Esophagus squamous epithelium (tissue), 5 donors: Measurements from ENCODE around the gene BNC2. TPM values are rescaled to one million over a fixed set of nuclear protein-coding genes. Genes with fewer than 3 reads are reported as not detected.

ENCODE experiments used
- DNase-seq: peaks from one replicate; lab custom pipeline; 2025; lab: John Stamatoyannopoulos, UW
- H3K27ac ChIP-seq, 4 donors: fragments of 200-600 bp; sonication (generic); one replicate each; pipeline ENCODE4 v1.5.1; 2016 to 2019; ENCODE audit warnings: mild to moderate bottlenecking in 1 of 4
- H3K27me3 ChIP-seq, 4 donors: fragments of 200-600 bp; sonication (generic); 1 replicate in 3 of 4; 2 replicates in 1 of 4; pipeline versions ENCODE4 v1.5.1 to v1.6.0; 2017 to 2021; ENCODE audit warnings: antibody characterized with exemption in 1 of 4
- H3K36me3 ChIP-seq, 3 donors: fragments of 200-600 bp; sonication (generic); one replicate each; pipeline ENCODE4 v1.5.1; 2016 to 2019
- H3K4me1 ChIP-seq, 3 donors: fragments of 200-600 bp; sonication (generic); one replicate each; pipeline ENCODE4 v1.5.1; 2017 to 2019
- H3K4me3 ChIP-seq, 4 donors: fragments of 200-600 bp; sonication (generic); 1 replicate in 3 of 4; 2 replicates in 1 of 4; pipeline ENCODE4 v1.5.1; 2016 to 2019; ENCODE audit warnings: mild to moderate bottlenecking in 2 of 4, moderate library complexity in 1 of 4
- H3K9me3 ChIP-seq, 3 donors: fragments of 200-600 bp; sonication (generic); one replicate each; pipeline ENCODE4 v1.5.1; 2016 to 2019
- POLR2A ChIP-seq, 4 donors: fragments of 450-650 bp; IDR thresholded peaks; one replicate each; pipeline ENCODE4 v1.6.1; 2017; ENCODE audit warnings: antibody characterized with exemption in 4 of 4, mild to moderate bottlenecking in 4 of 4, moderate library complexity in 3 of 4
- WGBS, 2 donors: methylation state at CpG; one replicate each; pipeline ENCODE4 v1.1.5; 2018; 5-methylcytosine and 5-hydroxymethylcytosine counted together
- intact Hi-C: fragments of 100-400 bp; cut with DNase I; formaldehyde crosslinking; loops from one replicate; pipeline ENCODE4 v1.15.0; 2022
- total RNA-seq, 4 donors: library from RNA; depleted of rRNA; stranded (reverse); fragments of >200 nt; gene quantifications; one replicate each; pipeline ENCODE4 v1.1.0, GENCODE V29; 2016
- TF ChIP-seq, protein P1 (sequence below), 6 experiments: fragments of 450-650 bp in 4 of 6; fragments of 200-600 bp in 2 of 6; sonication (generic) in 2 of 6; IDR thresholded peaks; one replicate each; pipeline ENCODE4 v1.5.1; 2016 to 2019; ENCODE audit warnings: antibody characterized with exemption in 6 of 6, mild to moderate bottlenecking in 4 of 6, moderate library complexity in 4 of 6
- donor health status: DM: yes; HTN: yes; CAD: no.

BNC2 gene
- total RNA-seq, 4 donors from 2014 or later: 3.6 to 41.8 (median 8.5) TPM

DNA sequence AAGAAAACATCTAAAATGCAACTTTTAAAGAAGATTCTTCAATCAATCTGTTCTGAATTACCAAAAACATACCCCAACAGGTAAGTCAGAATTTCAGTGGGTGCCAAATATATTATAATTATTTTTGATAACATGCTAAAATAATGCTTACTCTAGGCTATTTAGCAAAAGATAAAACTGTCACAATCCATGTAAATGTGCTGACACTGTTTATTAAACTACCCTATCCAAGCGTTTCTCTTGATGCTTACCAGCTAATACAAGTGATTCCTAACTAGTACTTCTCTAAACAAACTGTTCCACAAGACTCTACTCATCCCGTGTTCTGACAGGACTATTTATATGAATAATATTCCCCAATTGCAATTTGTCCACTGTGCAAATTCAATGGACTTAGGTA is 236.7 kb downstream of the BNC2 start:
- Histone ChIP-seq H3K27ac (no peak overlapping the region), H3K27me3 (no peaks in the 10 kb centered on the region), H3K4me1 (peaks cover 0 to 21% (median 0%) of the 10 kb centered on the region in 3 donors), H3K36me3 (no peaks in the 10 kb centered on the region), H3K9me3 (no peaks in the 10 kb centered on the region), H3K4me3 (no peak overlapping the region)
- DNase-seq: no peak
- TF ChIP-seq, protein P1, sequence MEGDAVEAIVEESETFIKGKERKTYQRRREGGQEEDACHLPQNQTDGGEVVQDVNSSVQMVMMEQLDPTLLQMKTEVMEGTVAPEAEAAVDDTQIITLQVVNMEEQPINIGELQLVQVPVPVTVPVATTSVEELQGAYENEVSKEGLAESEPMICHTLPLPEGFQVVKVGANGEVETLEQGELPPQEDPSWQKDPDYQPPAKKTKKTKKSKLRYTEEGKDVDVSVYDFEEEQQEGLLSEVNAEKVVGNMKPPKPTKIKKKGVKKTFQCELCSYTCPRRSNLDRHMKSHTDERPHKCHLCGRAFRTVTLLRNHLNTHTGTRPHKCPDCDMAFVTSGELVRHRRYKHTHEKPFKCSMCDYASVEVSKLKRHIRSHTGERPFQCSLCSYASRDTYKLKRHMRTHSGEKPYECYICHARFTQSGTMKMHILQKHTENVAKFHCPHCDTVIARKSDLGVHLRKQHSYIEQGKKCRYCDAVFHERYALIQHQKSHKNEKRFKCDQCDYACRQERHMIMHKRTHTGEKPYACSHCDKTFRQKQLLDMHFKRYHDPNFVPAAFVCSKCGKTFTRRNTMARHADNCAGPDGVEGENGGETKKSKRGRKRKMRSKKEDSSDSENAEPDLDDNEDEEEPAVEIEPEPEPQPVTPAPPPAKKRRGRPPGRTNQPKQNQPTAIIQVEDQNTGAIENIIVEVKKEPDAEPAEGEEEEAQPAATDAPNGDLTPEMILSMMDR (IDR thresholded peaks at IDR 0.05): no peak
- TF ChIP-seq POLR2A (IDR thresholded peaks at IDR 0.05): no peak
- intact Hi-C loops: no loop called here
- WGBS, 2 donors: 68 to 70% methylated on average over 2 of the region's 2 CpGs

DNA sequence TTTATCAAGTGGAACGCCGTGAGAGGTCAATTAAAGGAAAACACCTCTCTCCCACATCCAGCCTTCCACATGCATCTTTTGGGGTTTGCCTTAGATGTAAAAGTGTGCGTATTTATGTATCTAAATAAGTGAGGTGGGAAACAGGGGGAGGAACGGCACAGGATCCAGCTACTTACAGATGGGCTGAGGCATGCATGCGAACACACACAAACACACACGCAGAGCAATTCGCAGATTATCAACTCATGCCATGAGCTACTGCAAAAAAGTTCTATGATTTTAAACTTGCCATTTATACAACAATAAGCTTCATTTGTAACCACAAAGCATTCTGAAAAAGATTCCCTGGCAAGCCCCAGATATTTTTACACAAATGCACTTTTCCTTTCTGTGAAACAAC is 242.1 kb downstream of the BNC2 start:
- TF ChIP-seq, protein P1 (IDR thresholded peaks at IDR 0.05): no peak
- Histone ChIP-seq H3K27me3 (no peaks in the 10 kb centered on the region), H3K4me3 (peak overlapping the region in 1 of 4 donors; percentile 32), H3K36me3 (no peaks in the 10 kb centered on the region), H3K9me3 (no peaks in the 10 kb centered on the region), H3K4me1 (peaks cover 6 to 24% (median 12%) of the 10 kb centered on the region in 3 donors), H3K27ac (peak overlapping the region in 2 of 4 donors; percentile 3 to 58)
- DNase-seq: no peak
- intact Hi-C loops: loop anchor here (10.0 kb wide), 1 partner anchor 56 kb away; no protein-coding TSS in a partner anchor
- 84 to 90% methylated on average over 7 of the region's 7 CpGs for WGBS, 2 donors

DNA sequence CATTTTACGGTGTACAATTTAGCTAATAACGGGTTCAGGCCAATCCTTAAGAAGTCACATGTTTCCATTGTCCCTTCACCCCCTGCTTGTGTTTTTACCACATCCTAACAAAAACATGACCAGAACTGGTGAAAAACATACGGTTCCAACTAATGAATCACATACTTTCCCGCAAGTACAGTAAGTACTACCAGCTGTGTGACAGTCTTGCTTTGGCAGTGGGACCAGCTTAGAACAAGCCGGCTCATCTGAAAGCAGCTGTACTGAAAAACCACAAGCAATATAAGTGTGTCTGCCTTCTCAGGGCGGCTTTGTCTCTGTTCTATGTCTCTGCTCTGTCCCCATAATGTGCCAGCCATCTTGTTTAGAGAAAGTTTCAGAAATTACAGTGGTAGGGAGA is 242.5 kb downstream of the BNC2 start:
- H3K27ac ChIP-seq: peak overlapping the region in 2 of 4 donors; percentile 3 to 58
- intact Hi-C loops: loop anchor here (10.0 kb wide), 1 partner anchor 57 kb away; no protein-coding TSS in a partner anchor
- no peaks in the 10 kb centered on the region for H3K36me3 ChIP-seq
- no peak for DNase-seq
- H3K27me3 ChIP-seq: no peaks in the 10 kb centered on the region
- peaks cover 6 to 24% (median 12%) of the 10 kb centered on the region in 3 donors for H3K4me1 ChIP-seq
- TF ChIP-seq POLR2A (IDR thresholded peaks at IDR 0.05): no peak
- TF ChIP-seq, protein P1 (IDR thresholded peaks at IDR 0.05): no peak
- H3K4me3 ChIP-seq: peak overlapping the region in 1 of 4 donors; percentile 32
- 61 to 65% methylated on average over 6 of the region's 6 CpGs for WGBS, 2 donors
- no peaks in the 10 kb centered on the region for H3K9me3 ChIP-seq

DNA sequence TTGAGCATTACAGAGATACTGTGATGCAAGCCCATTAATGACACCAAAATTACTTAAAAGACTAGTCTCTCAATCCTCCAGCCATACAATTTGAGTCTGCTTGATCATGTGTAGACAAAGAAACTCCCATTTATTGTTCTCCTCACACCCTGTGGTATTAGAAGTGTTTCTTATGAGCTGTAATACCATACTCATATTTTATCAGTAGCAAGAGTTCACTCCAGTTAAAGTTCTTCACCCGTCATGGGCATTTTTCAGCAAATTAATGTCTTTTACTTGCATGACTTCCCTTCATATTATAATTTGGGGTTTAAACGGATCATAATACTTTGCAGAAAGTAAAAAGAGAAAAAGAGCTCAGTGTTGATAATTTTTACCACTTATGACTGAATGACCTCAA is 242.9 kb downstream of the BNC2 start:
- Histone ChIP-seq H3K4me3 (no peak overlapping the region), H3K9me3 (no peaks in the 10 kb centered on the region), H3K27me3 (no peaks in the 10 kb centered on the region), H3K36me3 (no peaks in the 10 kb centered on the region), H3K27ac (peak overlapping the region in 2 of 4 donors; percentile 3 to 58), H3K4me1 (peaks cover 6 to 24% (median 12%) of the 10 kb centered on the region in 3 donors)
- TF ChIP-seq, protein P1 (IDR thresholded peaks at IDR 0.05): no peak
- no peak for TF ChIP-seq POLR2A (IDR thresholded peaks at IDR 0.05)
- DNase-seq: no peak
- WGBS, 2 donors: 67 to 76% methylated on average over 2 of the region's 2 CpGs
- intact Hi-C loops: loop anchor here (10.0 kb wide), 1 partner anchor 57 kb away; no protein-coding TSS in a partner anchor

DNA sequence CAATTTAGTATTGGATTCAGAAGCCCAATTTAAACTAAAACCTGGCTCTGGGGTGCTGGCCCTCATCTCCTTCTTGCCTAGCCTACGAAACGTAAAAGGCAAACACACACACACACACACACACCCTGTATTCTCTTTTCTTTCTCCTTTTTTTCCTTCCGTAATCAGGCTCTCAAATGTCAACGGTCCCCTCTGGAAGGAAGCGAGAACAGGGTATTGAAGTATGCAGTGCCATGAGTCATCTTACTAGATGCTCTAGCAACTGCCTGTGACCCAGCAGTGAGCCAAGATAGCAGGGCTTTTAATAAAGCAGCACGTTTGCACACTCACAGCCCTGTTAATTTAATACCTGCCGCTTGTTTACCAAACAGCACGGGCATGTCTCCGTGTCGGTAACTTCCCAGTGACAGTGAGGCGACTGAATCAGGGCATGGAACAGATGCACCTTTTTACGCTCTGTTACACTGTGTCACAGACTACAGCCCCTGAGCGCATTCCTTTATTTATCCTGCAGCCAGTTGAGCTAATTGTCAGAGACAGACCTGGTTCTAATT is 243.8 kb downstream of the BNC2 start:
- peak overlapping the region in 2 of 4 donors; percentile 3 to 58 for H3K27ac ChIP-seq
- intact Hi-C loops: loop anchor here (10.0 kb wide), 1 partner anchor 58 kb away; no protein-coding TSS in a partner anchor
- DNase-seq: no peak

More for the DNA sequence above, 243.8 kb downstream of the BNC2 start:
- 24 to 29% methylated on average over 12 to 13 of the region's 13 CpGs for WGBS, 2 donors
- no peak overlapping the region for H3K4me3 ChIP-seq
- H3K36me3 ChIP-seq: no peaks in the 10 kb centered on the region
- peaks cover 6 to 24% (median 12%) of the 10 kb centered on the region in 3 donors for H3K4me1 ChIP-seq
- H3K9me3 ChIP-seq: no peaks in the 10 kb centered on the region
- H3K27me3 ChIP-seq: no peaks in the 10 kb centered on the region
- no peak for TF ChIP-seq POLR2A (IDR thresholded peaks at IDR 0.05)
- TF ChIP-seq, protein P1 (IDR thresholded peaks at IDR 0.05): no peak
